ENCODE results near the gene ZNF76.

Gene ZNF76

DNA sequence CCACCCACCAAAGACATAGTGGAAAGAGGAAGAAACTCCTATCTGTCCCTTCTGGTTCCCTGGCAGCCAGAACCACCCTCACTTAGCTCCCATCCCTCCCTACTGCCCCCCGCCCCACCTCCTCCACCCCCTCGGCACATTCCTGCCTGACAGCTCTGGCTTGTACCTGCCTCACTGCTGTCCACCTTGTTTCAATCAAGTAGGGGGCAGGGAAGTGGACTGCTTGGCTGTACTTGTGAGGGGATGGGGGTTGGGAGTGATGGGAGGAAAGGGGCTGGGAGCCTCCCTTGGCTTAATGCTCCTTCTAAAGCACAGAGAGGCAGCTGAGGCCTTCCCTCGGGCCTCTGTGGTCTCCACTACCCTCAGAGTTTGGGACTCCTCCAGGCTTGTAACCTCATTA, 22.1 kb upstream of the ZNF76 start:
- DNase-seq (ENCODE audit: low read depth), result no peak

DNA sequence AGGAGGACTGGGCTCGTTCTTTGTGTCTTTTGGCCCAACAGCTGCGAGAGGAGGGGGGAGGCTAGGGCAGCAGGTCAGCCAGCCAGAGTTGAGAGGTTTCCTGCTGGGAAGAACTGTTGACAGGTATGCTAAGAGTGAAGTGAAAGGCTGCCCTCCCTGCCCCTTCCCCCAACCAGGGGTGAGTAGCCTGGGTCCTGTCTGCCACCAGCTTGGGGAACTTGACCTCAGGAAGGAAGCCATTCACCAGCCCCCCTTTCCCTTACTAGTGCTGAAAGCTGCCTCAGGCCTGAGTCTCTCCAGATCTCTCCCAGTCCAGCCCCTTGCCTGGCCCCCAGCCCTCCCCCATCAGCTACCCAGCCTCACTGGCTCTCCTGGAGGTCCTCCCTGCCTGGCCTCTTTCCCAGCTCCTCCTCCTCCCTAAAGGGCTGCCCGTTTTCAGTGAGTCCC, 20.7 kb upstream of the ZNF76 start:
- DNase-seq (ENCODE audit: low read depth), result no peak

DNA sequence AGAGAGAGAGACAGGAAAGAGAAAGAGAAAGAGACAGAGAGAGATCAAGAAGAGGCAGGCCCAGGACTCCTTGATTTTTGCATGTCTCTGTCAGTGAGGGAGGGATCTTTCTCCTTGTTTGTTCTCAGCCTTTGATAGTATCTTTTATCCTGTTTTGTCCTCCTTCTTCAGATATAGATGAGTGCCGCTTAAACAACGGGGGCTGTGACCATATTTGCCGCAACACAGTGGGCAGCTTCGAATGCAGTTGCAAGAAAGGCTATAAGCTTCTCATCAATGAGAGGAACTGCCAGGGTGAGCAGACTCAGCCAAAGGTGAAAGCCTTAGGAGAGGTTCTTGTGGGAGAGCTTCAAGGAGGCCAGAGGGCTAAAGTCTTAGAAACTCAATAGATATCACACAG, 20.0 kb upstream of the ZNF76 start:
- DNase-seq (ENCODE audit: low read depth), result no peak

DNA sequence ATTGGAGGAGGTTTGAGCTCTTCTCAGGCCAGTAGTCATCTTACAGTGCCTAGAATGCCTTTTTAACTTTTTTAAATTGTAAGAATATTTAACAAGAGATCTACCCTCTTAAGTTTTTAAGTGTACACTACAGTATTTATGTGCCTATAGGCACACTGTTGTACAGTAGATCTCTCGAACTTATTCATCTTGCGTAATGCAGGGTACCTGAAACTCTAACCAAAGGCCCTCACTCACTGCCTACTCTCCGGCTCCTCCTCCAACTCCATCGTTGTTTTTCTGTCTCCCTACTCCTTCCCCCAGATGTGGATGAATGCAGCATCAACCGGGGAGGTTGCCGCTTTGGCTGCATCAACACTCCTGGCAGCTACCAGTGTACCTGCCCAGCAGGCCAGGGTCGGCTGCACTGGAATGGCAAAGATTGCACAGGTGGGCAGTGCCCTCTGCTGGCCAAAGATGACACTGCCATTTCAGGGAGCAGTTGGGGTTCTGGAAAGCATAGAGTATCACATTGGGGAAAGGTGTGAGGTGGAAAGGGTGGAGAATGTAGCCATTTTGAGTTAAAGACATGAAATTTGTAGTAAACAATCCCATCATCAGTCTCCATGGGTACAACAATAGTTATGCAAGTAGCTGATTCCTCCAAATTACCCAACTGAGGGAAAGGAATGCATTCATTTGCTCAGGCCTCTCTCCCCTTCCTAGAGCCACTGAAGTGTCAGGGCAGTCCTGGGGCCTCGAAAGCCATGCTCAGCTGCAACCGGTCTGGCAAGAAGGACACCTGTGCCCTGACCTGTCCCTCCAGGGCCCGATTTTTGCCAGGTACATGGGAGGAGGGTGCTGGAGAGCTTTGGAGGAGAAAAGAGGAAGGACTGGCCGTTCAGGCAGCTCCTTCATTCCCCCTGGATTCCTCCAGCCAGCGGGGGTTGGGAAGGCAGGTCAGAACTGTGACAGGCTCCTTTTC, 18.4 kb upstream of the ZNF76 start:
- DNase-seq (ENCODE audit: low read depth), result peak; percentile 31

DNA sequence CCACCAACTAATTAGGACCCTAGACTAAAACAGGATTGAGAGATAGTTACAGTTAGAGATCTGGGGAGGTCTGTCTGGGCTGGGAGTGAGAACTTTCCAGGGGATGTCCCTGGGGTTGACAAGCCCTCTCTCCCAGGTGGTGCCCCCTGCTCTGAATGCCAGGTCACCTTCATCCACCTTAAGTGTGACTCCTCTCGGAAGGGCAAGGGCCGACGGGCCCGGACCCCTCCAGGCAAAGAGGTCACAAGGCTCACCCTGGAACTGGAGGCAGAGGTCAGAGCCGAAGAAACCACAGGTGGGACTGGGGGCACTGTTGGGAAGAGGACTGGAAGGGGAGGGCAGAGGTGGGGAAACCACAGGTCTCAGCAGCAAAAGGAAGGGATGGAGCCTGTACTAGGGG, 17.0 kb upstream of the ZNF76 start:
- DNase-seq (ENCODE audit: low read depth), result no peak

DNA sequence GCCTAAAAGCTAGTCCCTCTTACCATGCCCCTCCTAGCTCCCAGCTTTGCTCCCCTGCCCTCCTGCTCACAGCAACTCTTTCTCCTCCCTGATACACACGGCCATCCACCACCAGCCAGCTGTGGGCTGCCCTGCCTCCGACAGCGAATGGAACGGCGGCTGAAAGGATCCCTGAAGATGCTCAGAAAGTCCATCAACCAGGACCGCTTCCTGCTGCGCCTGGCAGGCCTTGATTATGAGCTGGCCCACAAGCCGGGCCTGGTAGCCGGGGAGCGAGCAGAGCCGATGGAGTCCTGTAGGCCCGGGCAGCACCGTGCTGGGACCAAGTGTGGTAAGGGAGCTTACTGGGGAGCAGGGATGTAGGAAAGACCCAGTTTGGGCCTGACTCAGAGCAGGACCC, 16.6 kb upstream of the ZNF76 start:
- no peak for DNase-seq (ENCODE audit: low read depth)

DNA sequence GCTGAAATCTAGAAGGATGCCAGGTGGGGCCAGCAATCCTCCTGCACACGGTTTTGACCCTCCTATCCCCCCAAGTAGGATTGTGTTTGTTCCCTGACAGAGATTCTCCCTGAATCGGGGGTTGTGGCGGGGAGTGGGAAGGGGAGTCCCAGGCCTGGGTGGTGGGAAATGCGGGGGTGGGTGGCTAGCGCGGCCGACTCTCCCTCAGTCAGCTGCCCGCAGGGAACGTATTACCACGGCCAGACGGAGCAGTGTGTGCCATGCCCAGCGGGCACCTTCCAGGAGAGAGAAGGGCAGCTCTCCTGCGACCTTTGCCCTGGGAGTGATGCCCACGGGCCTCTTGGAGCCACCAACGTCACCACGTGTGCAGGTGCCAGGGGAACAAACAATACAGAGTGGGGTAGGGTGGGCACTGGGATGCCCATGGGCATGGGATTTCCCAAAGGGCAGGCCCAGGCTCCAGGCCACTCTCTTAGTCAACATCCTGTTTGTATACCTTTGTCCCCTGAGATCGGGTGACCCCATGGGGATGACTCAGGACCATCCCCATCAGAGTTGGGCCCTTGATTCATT, 16.1 kb upstream of the ZNF76 start:
- DNase-seq (ENCODE audit: low read depth), result no peak

DNA sequence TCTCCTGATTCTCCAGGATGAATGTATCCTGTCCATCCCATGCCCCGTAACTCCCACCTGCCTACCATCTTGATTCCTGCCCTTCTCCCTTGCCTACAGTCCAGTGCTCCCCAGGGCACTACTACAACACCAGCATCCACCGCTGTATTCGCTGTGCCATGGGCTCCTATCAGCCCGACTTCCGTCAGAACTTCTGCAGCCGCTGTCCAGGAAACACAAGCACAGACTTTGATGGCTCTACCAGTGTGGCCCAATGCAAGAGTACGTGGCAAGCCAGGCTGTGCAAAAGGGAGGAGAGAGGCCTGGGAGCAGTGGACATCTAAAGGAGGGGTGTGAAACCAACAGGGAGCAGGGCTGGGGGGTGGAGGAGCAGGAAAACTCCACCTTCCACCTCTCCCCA, 15.0 kb upstream of the ZNF76 start:
- DNase-seq (ENCODE audit: low read depth), result no peak

DNA sequence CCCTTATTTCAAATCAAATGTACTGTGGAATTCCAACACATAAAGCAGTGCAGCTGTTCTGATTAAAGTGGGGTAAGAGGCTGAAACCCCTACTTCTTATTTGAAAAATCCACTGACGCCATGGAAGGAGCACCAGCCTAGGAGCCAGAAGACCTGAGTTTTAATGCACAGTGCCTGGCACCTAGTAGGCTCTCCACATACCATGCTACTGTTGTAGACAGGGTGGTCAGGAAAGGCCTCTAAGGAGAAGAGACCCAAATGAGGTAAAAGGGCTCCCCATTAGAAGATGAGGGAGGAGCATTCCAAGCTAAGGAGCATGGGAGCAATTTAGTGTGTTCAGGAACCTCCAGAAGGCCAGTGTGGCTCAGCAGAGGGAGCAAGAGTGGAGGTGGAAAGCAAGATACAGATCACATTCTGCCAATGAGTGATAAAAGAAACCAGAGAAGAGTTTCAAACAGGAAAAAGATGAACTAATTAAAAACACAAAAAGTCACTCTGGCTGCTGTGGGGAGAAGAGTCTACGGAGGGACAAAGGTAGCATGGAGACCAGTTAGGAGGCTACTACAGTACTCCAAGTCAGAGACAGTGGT, 11.8 kb upstream of the ZNF76 start:
- no peak for DNase-seq (ENCODE audit: low read depth)

DNA sequence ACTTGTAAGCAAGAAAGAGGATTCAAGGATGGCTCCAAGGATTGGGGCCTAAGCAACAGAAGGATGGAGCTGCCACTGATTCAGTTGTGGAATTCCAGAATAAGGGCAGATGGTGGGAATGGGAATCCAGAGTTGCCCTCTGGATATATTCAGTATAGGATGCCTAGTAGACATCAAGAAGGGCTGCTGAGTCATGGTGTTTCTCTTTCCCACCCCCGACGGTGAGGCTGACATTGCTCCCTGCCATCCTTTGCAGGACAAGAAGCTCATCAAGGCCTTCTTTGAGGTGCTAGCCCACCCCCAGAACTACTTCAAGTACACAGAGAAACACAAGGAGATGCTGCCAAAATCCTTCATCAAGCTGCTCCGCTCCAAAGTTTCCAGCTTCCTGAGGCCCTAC, 11.2 kb upstream of the ZNF76 start:
- DNase-seq (ENCODE audit: low read depth), result peak; percentile 24

DNA sequence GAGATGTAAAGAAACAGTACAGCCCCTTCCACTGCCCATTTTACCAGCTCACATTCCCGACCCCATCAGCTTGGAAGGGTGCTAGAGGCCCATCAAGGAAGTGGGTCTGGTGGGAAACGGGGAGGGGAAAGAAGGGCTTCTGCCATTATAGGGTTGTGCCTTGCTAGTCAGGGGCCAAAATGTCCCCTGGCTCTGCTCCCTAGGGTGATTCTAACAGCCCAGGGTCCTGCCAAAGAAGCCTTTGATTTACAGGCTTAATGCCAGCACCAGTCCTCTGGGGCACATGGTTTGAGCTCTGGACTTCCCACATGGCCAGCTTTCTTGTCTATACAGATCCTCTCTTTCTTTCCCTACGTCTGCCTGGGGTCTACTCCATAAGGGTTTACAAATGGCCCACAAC, 10.6 kb upstream of the ZNF76 start:
- DNase-seq (ENCODE audit: low read depth), result no peak

DNA sequence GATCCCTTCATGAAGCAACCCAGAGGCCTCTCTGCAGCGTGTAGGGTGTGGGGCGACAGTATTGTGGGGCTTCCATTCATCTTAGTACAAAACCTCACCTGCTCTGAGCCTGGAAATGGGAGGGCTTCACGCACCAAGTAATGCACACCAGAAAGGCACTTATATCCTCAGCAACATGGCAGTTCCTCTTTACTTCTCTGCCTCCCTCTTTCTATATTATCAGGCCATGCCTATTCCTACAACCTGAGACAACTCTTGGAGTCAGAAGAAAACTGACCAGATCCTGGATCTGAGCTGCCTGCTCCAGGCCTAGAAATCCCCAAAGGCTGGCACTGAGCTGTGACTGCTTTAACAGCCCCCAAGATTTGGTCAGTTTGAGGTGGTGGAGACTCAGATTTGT, 7.6 kb upstream of the ZNF76 start:
- no peak for DNase-seq (ENCODE audit: low read depth)

DNA sequence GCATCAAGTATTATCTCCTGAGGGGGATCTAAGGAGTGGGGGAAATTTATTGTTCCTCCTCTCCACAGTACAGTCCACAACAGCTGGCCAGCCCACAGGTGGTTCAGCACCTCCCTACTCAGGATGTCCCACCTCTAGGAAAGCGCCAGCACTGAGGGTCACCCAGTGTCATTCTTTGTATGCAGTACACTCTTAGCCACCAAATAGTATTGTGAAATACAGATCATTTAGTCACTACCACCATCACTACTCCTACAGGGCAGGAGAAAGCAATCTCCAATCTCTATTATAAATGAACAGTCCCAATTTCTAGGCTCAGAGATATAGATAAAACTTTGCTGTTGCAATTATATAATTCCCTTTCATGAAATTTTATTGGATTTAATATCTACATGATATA, 6.3 kb upstream of the ZNF76 start:
- no peak for DNase-seq (ENCODE audit: low read depth)

DNA sequence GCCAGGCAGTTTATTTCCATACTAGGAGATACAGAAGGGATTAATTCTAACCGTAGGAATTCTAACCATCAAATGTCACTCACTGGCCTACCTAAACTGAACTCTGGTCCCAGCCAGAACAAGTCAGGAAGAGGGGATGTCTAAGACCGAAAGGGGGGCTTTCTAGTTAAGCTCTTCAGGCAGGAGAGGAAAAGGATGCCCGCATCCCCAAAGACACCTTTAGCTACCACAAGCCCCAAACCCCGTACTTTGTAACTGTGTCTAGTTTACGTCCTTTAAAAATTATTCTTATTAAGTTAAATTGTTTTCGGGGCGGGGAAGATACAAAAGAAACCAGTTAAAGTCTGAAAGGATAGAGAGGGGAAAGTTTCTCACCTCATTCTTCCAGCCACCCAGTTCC, 1.2 kb upstream of the ZNF76 start:
- DNase-seq (ENCODE audit: low read depth), result no peak

DNA sequence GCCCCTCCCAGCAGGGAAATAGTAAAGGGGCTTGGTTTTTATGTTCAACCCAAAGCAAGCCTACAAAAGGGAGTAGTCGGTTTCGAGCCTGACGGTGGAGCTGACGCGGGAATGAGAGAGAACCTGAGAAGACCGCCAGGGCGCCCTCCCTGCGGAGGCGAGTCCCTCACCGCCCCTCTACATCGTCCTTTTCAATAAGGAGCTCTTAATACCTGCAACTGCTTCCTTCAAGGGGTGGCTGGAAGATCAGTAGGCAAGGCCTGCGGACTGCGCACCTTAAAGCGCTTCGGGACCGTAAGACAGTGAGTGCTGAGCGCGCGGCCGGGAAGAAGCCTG, 709 bp upstream of the ZNF76 start:
- peak; percentile 67 for DNase-seq (ENCODE audit: low read depth)

DNA sequence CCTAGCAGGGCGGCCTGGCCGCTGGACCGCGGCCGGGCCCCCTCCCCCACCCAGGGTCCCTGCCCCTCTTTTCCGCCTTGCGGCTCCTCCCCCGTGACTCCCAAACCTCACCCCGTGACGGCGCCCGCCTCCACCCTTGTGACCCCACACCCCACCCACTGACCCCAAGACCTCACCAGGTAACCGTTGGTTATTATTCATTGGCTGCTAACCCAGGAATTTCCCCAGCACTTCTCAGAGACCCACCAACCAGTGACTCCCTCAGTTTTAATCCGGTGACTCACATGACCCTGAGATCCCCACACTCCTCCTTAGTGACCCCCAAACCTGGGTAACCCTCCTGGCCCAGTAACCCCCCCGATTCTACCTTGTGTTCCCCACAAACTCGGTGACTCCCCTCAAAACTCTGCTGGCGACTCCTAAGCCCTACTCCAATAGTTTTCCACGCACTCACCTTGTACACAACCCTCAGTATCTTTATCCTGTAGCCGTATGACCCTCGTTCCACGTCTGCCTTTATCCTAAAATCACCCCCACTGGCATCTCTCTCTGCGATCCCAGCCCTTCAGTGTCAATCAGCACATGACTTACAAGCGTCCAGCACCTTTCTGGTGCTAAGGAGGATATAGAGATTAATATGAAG, 534 bp downstream of the ZNF76 start:
- DNase-seq (ENCODE audit: low read depth), result peak; percentile 21

DNA sequence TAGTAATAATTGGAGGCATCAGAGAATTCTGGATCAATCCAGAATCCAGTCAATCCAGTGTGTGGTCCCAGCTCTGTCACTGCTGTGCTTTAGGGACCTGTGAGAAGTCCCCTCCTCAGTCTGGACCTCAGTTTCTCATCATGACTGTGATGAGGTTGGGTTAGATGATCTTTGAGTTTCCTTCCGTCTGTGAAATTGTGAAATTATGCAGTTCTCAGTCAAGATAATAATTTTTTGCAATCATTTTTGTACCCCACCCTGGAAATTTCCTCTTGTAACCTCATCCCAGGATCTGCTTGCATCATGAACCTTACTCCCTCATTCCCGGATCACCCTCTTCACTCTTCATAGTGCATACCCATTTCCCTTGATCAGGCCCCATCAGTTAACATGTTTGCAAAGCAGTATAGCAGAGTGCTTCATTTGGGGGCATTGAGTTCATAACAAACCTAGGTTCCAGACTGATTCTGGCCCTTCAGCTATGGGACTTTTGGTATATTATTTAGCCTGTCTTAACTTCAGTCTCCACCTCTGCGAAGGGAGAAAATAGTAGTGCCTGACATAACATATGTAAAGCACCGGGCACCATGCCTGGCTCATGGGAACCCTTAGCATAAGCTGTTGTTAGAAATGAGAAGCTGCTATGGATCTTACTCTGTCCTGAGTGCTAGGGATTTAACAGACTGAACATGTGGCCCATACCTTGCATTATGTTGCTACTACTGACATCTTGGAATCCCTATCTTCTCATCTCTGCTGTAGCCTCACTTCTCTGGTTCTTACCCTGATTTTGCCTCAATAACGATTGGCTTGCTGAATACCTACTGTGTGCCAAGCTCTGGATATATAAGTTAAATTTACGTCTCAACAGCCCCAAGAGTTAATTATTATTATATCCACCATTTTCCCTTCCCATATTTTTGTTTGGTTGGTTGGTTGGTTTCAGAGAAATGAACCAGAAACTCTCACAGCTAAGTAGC, 1.3 kb downstream of the ZNF76 start:
- no peak for DNase-seq (ENCODE audit: low read depth)

DNA sequence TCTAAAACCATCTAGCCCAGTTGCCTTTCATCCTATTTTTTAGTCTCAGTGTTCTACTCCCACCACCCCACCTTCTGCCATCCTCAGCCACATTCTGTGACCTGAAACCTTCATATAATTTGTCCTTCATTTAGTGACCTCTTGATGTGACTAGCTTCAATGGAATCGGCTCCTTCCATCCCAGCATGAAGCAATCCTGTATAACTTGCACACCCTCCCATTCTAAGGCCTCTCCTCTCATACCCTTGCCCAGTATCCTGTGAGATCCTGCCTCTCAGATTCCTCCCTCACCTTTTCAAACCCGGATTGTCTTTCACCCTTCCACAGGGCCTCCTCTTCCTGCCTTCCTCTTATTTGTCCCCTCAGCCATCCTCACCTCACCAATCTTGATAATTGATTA, 3.1 kb downstream of the ZNF76 start:
- peak; percentile 46 for DNase-seq (ENCODE audit: low read depth)

DNA sequence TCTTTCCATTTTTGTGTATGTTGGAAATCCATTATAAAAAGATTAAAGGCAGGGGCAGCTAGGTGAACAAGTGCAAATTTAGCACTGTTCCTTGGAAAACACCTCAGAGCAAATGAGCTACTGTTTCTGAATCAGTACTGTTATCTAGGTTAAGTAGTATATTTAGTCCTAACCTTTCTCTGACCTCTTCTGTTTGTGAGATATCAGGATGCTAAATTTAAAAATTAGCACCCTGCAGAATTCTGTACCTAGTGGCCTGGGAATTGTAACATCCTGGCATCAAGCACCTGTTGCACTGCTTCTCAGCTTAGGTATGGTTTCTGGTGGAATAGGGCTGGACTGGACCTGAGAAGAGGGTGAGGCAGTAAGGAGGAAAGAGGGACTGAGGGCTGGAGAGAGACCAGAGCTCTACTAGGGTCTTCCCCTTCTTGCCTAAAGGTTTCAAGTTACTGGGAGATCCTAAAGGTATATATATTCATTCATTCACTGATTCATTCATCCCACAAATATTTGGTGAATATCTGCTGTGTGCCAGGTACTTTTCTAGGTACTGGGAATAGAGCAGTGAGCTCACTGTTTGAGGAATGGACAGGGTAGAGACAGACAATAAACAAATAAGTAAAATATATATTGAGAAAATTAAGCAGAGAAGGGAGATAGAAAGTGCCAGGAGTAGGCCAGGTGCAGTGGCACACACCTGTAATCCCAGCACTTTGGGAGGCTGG, 5.2 kb downstream of the ZNF76 start:
- no peak for DNase-seq (ENCODE audit: low read depth)

DNA sequence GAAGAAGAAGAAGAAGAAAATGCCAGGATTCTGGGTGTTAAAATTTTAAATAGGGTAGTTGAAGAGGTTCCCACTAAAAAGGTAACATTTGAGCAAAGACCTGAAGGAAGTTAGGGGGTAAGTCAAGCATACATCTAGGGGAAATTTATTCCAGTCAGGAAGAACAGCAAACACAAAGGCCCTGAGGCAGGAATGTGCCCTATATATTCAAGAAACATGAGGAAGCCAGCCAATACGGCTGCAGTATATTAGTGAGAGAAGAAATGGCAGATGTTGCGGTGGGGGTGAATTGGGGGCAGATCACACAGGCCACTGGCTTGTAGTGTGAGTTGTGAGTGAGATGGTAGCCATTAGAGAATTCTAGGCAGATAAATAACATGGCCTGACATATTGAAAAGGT, 6.0 kb downstream of the ZNF76 start:
- no peak for DNase-seq (ENCODE audit: low read depth)

DNA sequence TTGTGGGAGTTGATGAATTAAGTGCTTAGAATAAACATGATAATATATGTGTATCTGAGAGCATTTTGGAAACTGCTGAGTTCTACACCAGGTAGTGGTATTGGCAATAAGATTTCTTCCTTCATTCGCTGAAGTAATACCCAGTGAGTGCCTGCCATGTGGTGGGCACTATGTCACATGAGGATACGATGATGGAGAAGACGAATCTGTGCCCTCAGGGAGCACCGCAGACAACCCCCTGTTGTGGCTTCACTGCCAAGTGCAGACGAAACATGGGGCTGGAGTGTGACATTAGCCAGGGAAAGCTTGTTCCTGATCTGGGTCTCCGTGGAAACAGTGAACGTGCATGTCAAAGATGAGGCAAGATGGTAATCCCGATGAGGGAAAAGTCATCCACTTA, 7.9 kb downstream of the ZNF76 start:
- no peak for DNase-seq (ENCODE audit: low read depth)
